Naive thymus-derived CD4-positive, alpha-beta T cell (primary cell): ENCODE results near the gene FAR2. TPM values are rescaled to one million over a fixed set of nuclear protein-coding genes. Genes with fewer than 3 reads are reported as not detected.

Experiments
- ATAC-seq: fragments of 150-1000 bp; cut with Tn5 transposase; 2 replicates; pipeline ENCODE4 v1.10.0; 2021; ENCODE audit warnings: mild to moderate bottlenecking, moderate library complexity
- CTCF ChIA-PET: fragments of 350-600 bp; sonication (Branson Sonifier 250); formaldehyde crosslinking; loops from one replicate; lab custom pipeline; 2021; ENCODE audit warnings: antibody characterized with exemption; lab: Charles Lee
- POLR2A ChIA-PET: fragments of 350-600 bp; sonication (Branson Sonifier 250); formaldehyde crosslinking; loops from one replicate; lab custom pipeline; 2021; ENCODE audit warnings: antibody characterized with exemption, inconsistent platforms; lab: Charles Lee
- DNase-seq, 9 donors: peaks; one replicate each; pipeline versions ENCODE4 v3.0.0 to v3.0.0-alpha.2; 2020 to 2022; ENCODE audit warnings: mixed read lengths in 1 of 9
- H3K27ac ChIP-seq: one replicate; pipeline ENCODE4 v1.7.0; 2013; ENCODE audit warnings: mild to moderate bottlenecking, low read depth, low read length, moderate library complexity
- H3K27me3 ChIP-seq, 2 donors: one replicate each; pipeline ENCODE4 v1.7.0; 2013; ENCODE audit warnings: low read length in 2 of 2, mild to moderate bottlenecking in 2 of 2, moderate library complexity in 2 of 2; ENCODE audit not compliant: control insufficient read depth in 2 of 2, insufficient read depth in 2 of 2
- H3K36me3 ChIP-seq, 3 experiments: 1 replicate in 2 of 3; 2 replicates in 1 of 3; pipeline ENCODE4 v1.7.0; 2013; ENCODE audit warnings: low read length in 3 of 3, mild to moderate bottlenecking in 3 of 3, moderate library complexity in 1 of 3; ENCODE audit not compliant: insufficient read depth in 3 of 3, control insufficient read depth in 2 of 3
- H3K4me1 ChIP-seq, 2 donors: one replicate each; pipeline ENCODE4 v1.7.0; 2013; ENCODE audit warnings: low read length in 2 of 2, mild to moderate bottlenecking in 2 of 2, moderate library complexity in 1 of 2; ENCODE audit not compliant: control insufficient read depth in 2 of 2, insufficient read depth in 2 of 2
- H3K4me3 ChIP-seq: 2 replicates; pipeline ENCODE4 v1.7.0; 2013; ENCODE audit warnings: mild to moderate bottlenecking, low read length
- H3K9me3 ChIP-seq, 3 experiments: 1 replicate in 2 of 3; 2 replicates in 1 of 3; pipeline ENCODE4 v1.7.0; 2013; ENCODE audit warnings: low read length in 3 of 3; ENCODE audit not compliant: control insufficient read depth in 2 of 3
- H3K27ac Mint-ChIP-seq, 9 donors: one replicate each; pipeline ENCODE4 v1.8.0; 2020 to 2022; ENCODE audit warnings: mixed read lengths in 9 of 9, mild to moderate bottlenecking in 8 of 9, moderate library complexity in 5 of 9, inconsistent platforms in 2 of 9
- H3K27me3 Mint-ChIP-seq, 5 donors: one replicate each; pipeline ENCODE4 v1.8.0; 2021 to 2022; ENCODE audit warnings: mixed read lengths in 5 of 5, mild to moderate bottlenecking in 1 of 5
- H3K36me3 Mint-ChIP-seq, 5 donors: one replicate each; pipeline ENCODE4 v1.8.0; 2020 to 2022; ENCODE audit warnings: mixed read lengths in 5 of 5, mild to moderate bottlenecking in 3 of 5, inconsistent platforms in 1 of 5
- H3K4me1 Mint-ChIP-seq, 7 donors: one replicate each; pipeline ENCODE4 v1.8.0; 2020 to 2022; ENCODE audit warnings: mixed read lengths in 7 of 7, mild to moderate bottlenecking in 3 of 7, inconsistent platforms in 1 of 7
- H3K4me3 Mint-ChIP-seq, 10 donors: one replicate each; pipeline ENCODE4 v1.8.0; 2020 to 2022; ENCODE audit warnings: mild to moderate bottlenecking in 10 of 10, mixed read lengths in 10 of 10, moderate library complexity in 6 of 10, inconsistent platforms in 2 of 10
- H3K9me3 Mint-ChIP-seq, 11 donors: one replicate each; pipeline ENCODE4 v1.8.0; 2020 to 2022; ENCODE audit warnings: mixed read lengths in 11 of 11, mild to moderate bottlenecking in 4 of 11, inconsistent platforms in 1 of 11, moderate library complexity in 1 of 11
- intact Hi-C, 2 donors: fragments of 100-400 bp; cut with micrococcal nuclease; formaldehyde crosslinking; loops; one replicate each; pipeline ENCODE4 v1.15.1; 2023
- polyA plus RNA-seq, 2 donors: library from polyadenylated mRNA; unstranded; fragments of 300-500 nt; fragmentation: Illumina TruSeq; gene quantifications; one replicate each; pipeline ENCODE4 v1.2.3, GENCODE V29; 2021
- total RNA-seq, 6 experiments: library from RNA in 5 of 6; stranded (reverse) in 5 of 6; gene quantifications; 1 replicate in 5 of 6; 2 replicates in 1 of 6; pipeline ENCODE4 v1.2.3 and lab custom pipeline; 2021 to 2026

The FAR2 gene
- total and polyA plus RNA-seq, 7 experiments from 2014 or later = 1.1 to 11.1 (median 1.9) TPM

GRCh38 chr12:29208060-29208459 lies 59.0 kb downstream of the FAR2 start:
- Histone ChIP-seq H3K4me1 (no peaks in the 10 kb centered on the region), H3K9me3 (no peaks in the 10 kb centered on the region), H3K27ac (no peak overlapping the region), H3K4me3 (no peak overlapping the region), H3K36me3 (no peaks in the 10 kb centered on the region), H3K27me3 (no peaks in the 10 kb centered on the region)
- peaks cover 0 to 9% (median 0%) of the 10 kb centered on the region in 7 donors for H3K4me1 Mint-ChIP-seq
- H3K4me3 Mint-ChIP-seq = no peak overlapping the region
- no peaks in the 10 kb centered on the region for H3K27me3 Mint-ChIP-seq
- ChIA-PET POLR2A (no interaction called here), CTCF (no interaction called here)
- no peaks in the 10 kb centered on the region for H3K36me3 Mint-ChIP-seq
- intact Hi-C loops = no loop called here
- DNase-seq (no peak), ATAC-seq (no peak)
- H3K27ac Mint-ChIP-seq = no peak overlapping the region
- H3K9me3 Mint-ChIP-seq = peaks cover 0 to 4% (median 0%) of the 10 kb centered on the region in 11 donors

GRCh38 chr12:29208936-29209701 lies 60.0 kb downstream of the FAR2 start:
- Mint-ChIP-seq H3K27ac (no peak overlapping the region), H3K4me3 (no peak overlapping the region), H3K9me3 (peaks cover 0 to 3% (median 0%) of the 10 kb centered on the region in 11 donors), H3K27me3 (no peaks in the 10 kb centered on the region), H3K4me1 (peaks cover 0 to 9% (median 0%) of the 10 kb centered on the region in 7 donors), H3K36me3 (no peaks in the 10 kb centered on the region)
- no peaks in the 10 kb centered on the region for H3K27me3 ChIP-seq
- H3K9me3 ChIP-seq = no peaks in the 10 kb centered on the region
- no peak for DNase-seq
- no peak overlapping the region for H3K27ac ChIP-seq
- H3K36me3 ChIP-seq = no peaks in the 10 kb centered on the region
- ChIA-PET CTCF (interaction anchor here (1.2 kb wide), 1 partner anchor 120 kb away, joined by 5 read pairs; no protein-coding TSS in a partner anchor), POLR2A (interaction anchor here (0.7 kb wide), 1 partner anchor 58 kb away, joined by 3 read pairs; no protein-coding TSS in a partner anchor)
- intact Hi-C loops = no loop called here
- no peaks in the 10 kb centered on the region for H3K4me1 ChIP-seq
- H3K4me3 ChIP-seq = no peak overlapping the region
- no peak for ATAC-seq

GRCh38 chr12:29211696-29212095 lies 62.6 kb downstream of the FAR2 start:
- Histone ChIP-seq H3K27me3 (no peaks in the 10 kb centered on the region), H3K36me3 (no peaks in the 10 kb centered on the region), H3K9me3 (no peaks in the 10 kb centered on the region), H3K4me3 (no peak overlapping the region), H3K4me1 (no peaks in the 10 kb centered on the region), H3K27ac (no peak overlapping the region)
- CTCF ChIA-PET = no interaction called here
- peaks cover 0 to 3% (median 0%) of the 10 kb centered on the region in 5 donors for H3K27me3 Mint-ChIP-seq
- intact Hi-C loops = no loop called here
- DNase-seq (no peak), ATAC-seq (no peak)
- peaks cover 0 to 9% (median 0%) of the 10 kb centered on the region in 7 donors for H3K4me1 Mint-ChIP-seq
- no peaks in the 10 kb centered on the region for H3K9me3 Mint-ChIP-seq
- H3K36me3 Mint-ChIP-seq = no peaks in the 10 kb centered on the region
- no peak overlapping the region for H3K27ac Mint-ChIP-seq
- no peak overlapping the region for H3K4me3 Mint-ChIP-seq
- POLR2A ChIA-PET = no interaction called here

DNA sequence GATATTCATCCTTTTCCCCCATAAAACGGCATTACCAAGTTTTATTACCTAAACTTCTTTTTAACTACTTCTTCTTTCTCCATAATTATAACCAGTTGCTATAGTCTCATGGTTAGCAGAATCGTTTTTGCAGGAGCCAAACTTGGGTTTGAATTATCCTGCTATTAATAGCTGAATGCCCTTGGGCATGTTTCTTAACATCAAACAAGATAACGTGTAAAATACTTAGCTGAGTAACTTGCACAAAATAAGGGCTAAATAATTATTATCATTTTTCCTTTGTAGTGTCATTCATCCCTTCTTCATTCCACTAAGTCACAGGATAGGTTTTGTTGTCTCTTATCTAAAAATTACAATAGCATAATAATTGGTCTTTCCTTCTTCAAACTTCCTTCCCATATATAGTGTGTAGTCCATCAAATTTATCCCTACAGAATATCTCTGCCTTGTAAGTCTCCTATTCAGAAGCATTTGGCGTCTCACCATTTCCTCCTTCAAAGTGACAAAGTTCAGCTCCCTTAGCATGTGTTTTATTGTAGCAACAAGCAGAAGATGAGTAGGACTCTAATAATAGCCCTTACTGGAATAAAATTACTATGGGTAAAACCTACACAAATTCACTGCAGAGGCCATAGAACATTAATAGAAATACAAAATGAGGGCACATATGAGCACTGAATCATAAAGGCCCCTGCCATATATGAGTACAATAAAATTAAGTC lies 63.8 kb downstream of the FAR2 start:
- Mint-ChIP-seq H3K4me1 (peaks cover 0 to 5% (median 0%) of the 10 kb centered on the region in 7 donors), H3K4me3 (no peak overlapping the region), H3K9me3 (no peaks in the 10 kb centered on the region), H3K27ac (no peak overlapping the region), H3K27me3 (peaks cover 0 to 3% (median 0%) of the 10 kb centered on the region in 5 donors), H3K36me3 (no peaks in the 10 kb centered on the region)
- DNase-seq (no peak), ATAC-seq (no peak)
- Histone ChIP-seq H3K4me3 (no peak overlapping the region), H3K27ac (no peak overlapping the region), H3K36me3 (no peaks in the 10 kb centered on the region), H3K27me3 (no peaks in the 10 kb centered on the region), H3K4me1 (no peaks in the 10 kb centered on the region), H3K9me3 (no peaks in the 10 kb centered on the region)
- POLR2A ChIA-PET = no interaction called here
- intact Hi-C loops = no loop called here
- CTCF ChIA-PET = no interaction called here

GRCh38 chr12:29216266-29216665 lies 67.2 kb downstream of the FAR2 start:
- H3K9me3 ChIP-seq = no peaks in the 10 kb centered on the region
- no peaks in the 10 kb centered on the region for H3K4me1 ChIP-seq
- no peaks in the 10 kb centered on the region for H3K36me3 ChIP-seq
- ChIA-PET POLR2A (no interaction called here), CTCF (no interaction called here)
- intact Hi-C loops = no loop called here
- H3K36me3 Mint-ChIP-seq = no peaks in the 10 kb centered on the region
- H3K4me3 ChIP-seq = no peak overlapping the region
- no peak overlapping the region for H3K27ac ChIP-seq
- peaks cover 0 to 7% (median 0%) of the 10 kb centered on the region in 5 donors for H3K27me3 Mint-ChIP-seq
- no peaks in the 10 kb centered on the region for H3K4me1 Mint-ChIP-seq
- no peaks in the 10 kb centered on the region for H3K27me3 ChIP-seq
- H3K4me3 Mint-ChIP-seq = no peak overlapping the region
- DNase-seq = no peak
- ATAC-seq = no peak
- no peak overlapping the region for H3K27ac Mint-ChIP-seq
- peaks cover 0 to 3% (median 0%) of the 10 kb centered on the region in 11 donors for H3K9me3 Mint-ChIP-seq

GRCh38 chr12:29216797-29217575 lies 67.9 kb downstream of the FAR2 start:
- H3K36me3 Mint-ChIP-seq = peaks cover 0 to 1% (median 0%) of the 10 kb centered on the region in 5 donors
- no peaks in the 10 kb centered on the region for H3K36me3 ChIP-seq
- peaks cover 0 to 7% (median 0%) of the 10 kb centered on the region in 5 donors for H3K27me3 Mint-ChIP-seq
- no peak overlapping the region for H3K27ac ChIP-seq
- H3K27ac Mint-ChIP-seq = no peak overlapping the region
- no peaks in the 10 kb centered on the region for H3K4me1 ChIP-seq
- no peak overlapping the region for H3K4me3 Mint-ChIP-seq
- H3K4me1 Mint-ChIP-seq = no peaks in the 10 kb centered on the region
- H3K9me3 Mint-ChIP-seq = peaks cover 0 to 5% (median under 1%) of the 10 kb centered on the region in 11 donors
- ATAC-seq = no peak
- no peaks in the 10 kb centered on the region for H3K9me3 ChIP-seq
- intact Hi-C loops = no loop called here
- ChIA-PET POLR2A (no interaction called here), CTCF (no interaction called here)
- no peaks in the 10 kb centered on the region for H3K27me3 ChIP-seq
- DNase-seq = no peak
- H3K4me3 ChIP-seq = no peak overlapping the region
